GM19240 (cell line): ENCODE measurements around the gene EFNB2.

Experiments used
- DNase-seq: peaks from one replicate; pipeline ENCODE4 v3.0.0; 2011; ENCODE audit warnings: low spot score; ENCODE audit not compliant: insufficient read length

Gene EFNB2

GRCh38 chr13:106484537-106485193, 50.8 kb downstream of the EFNB2 start:
- DNase-seq, result no peak

DNA sequence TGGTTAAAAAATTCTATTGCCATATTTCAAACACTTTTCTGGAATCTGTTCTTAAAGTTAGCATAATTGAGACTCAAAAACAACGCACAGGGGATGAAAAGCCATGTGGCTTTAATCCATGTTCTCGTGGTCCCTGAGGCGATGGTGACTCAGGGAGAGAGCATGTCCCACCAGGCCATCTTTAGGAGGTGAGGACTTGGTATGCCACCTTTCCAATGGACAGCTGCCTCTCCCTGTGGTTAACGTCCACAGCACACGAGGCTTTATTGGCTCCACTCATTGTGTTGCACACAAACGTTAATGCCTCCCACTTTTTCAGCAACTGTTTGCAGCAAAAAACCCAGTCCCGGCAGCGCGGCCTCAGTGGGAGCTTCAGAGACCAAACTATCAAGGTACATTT, 51.4 kb downstream of the EFNB2 start:
- DNase-seq, result no peak

- no peak for DNase-seq
Measured at GRCh38 chr13:106481919-106482318, 53.5 kb downstream of the EFNB2 start.

GRCh38 chr13:106480351-106480910, 55.0 kb downstream of the EFNB2 start:
- no peak for DNase-seq

DNA sequence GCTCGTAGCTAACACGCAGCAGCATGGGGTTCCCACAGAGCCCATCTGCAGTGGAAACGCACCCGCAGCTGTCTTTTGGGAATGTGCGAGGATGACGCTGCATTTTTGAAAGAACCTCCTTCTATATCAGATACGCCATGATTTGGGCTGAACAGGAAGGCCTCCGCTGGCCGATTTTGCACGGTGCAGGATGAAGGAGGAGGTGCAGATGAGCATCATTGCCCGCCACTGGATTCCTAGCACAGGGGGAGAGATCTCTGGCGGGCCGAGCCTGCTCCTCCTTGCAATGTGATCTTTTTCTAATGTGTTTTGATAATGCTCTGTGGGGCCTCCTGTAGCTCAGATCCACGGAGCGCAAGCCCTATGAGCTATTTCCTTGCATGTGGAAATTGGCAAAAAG, 55.5 kb downstream of the EFNB2 start:
- DNase-seq, result no peak

GRCh38 chr13:106478116-106478515, 57.3 kb downstream of the EFNB2 start:
- DNase-seq, result no peak

DNA sequence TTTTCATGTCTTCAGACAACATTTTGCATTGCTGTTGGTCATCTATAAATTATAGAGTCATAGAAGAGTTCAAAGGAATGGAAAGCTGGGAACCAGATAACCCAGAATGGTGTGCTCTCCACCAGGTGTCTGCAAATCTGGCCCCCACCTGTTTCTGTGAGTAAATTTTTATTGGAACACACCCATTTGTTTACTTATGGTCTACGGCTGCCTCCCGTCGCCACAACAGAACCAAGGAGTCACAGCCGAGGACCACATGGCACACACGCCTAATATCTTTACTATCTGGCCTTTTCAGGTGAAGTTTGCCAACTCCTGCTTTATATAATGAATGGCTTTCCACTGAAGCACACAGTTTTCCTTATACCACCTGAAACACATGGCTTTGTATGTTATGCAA, 58.2 kb downstream of the EFNB2 start:
- DNase-seq, result no peak

DNA sequence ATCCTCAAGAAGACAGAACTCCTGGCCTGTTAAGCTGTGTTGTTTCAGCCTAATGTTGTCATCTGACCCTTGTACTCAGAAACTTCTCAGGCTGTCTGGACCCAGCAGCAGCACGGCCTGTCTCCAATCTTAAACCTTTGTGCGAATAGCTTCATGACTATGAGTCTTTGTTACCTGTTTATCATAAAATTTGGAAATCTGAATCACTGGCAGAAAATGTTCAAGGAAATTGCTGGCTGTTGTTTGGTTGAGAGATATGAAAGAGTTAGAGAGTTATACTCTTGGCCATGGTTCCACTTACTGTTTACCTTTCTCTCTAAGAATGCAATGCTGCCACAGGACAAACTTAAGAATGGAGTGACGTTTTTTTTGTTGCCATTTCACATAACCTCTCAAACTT, 59.6 kb downstream of the EFNB2 start:
- no peak for DNase-seq

- DNase-seq, result no peak
Measured at GRCh38 chr13:106474912-106475311, 60.5 kb downstream of the EFNB2 start.

DNA sequence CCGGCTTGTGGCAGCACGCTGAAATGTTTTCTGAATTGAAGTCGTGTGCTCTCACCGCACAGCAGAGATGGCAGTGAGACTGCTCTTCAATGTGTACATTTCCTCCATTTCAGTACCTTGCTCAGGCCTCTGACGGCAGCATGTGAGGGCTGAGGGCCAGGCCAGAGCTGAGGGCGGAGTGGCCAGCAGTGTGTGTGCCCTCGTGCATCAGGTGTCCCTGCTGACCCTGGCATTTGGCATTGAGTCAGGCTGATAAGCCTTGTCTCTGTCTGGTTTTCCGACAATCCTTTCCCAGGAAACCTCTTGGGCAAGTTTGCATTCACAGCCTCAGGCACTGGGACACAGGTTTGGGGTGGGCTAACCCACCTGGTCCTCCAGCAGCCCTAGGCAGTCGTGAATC, 62.3 kb downstream of the EFNB2 start:
- DNase-seq, result no peak

DNA sequence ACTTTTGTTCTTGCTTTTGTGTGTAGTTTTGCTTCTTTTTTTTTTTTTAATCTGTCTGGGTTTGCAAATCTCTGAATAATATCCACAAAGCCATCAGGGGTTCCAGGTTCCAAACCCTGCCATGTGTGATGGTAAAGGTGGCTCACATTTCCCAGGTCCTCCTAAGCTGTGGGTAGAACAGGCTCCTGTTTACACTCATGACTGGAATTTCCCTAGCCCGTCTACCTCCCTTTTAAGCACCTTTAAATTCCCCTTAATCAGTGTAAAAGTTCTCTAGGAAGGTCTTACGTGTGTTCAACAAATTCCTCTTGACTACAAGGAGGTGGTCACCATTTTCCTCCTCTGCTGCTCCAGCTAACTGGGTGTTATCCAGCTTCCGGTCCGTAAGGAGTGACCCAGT, 62.8 kb downstream of the EFNB2 start:
- no peak for DNase-seq

- no peak for DNase-seq
Measured at GRCh38 chr13:106471957-106472543, 63.4 kb downstream of the EFNB2 start.

- no peak for DNase-seq
Measured at GRCh38 chr13:106470576-106470975, 64.9 kb downstream of the EFNB2 start.

- DNase-seq, result no peak
Measured at GRCh38 chr13:106468744-106469590, 66.5 kb downstream of the EFNB2 start.

DNA sequence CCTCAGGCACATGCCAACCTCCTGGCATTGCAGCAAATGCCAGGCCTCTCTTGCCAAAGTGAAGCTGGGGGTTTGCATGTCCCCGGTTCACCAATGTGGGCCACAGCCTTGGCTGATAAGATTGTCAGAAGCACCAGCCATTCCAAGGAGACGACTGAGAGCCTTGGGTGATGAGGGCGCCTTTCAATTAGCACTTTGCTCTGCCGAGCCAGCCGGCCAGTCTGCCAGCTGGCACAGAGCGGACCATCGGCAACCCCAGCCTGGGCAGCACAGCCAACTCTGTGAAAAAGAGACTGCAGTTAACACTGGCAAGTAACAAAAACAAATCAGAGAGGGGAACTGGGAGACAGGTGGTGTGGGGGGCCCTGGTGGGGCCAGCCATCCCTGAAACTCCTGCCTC, 67.3 kb downstream of the EFNB2 start:
- DNase-seq, result no peak

- no peak for DNase-seq
Measured at GRCh38 chr13:106467427-106468122, 67.9 kb downstream of the EFNB2 start.

DNA sequence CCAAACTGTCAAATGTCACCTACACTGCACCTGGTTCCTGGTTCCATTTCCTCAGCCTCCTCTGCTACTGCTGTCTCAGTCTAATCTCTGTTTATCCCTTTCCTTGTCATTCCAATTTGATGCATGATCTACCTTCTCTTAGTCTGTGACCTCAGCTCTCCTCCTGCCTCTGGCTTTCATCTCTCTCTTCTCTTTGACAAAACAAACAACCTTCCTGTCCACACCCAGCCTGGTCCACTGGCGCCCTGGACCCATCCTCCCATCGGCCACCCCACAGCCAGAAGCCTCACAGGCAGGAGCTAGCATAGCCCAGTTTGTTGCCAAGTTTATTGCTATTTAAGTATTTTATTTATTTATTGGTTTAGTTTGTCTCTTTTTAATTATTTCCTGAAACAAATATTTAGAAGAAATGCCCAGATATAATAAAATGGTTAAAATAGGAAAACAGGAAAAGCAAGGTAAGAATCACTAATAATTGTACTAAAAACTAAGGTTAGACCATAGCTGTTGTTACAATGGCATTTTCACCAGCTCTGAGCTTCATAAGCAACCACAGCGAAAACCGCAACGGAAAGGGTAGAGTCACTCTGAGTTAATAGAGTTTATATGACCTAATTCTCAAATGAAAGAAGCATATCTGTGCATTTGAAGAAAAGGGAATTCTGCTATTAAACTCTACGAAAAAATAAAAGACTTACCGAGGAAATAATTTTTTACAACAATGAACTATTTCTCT, 68.6 kb downstream of the EFNB2 start:
- DNase-seq, result no peak

- DNase-seq, result no peak
Measured at GRCh38 chr13:106464076-106464475, 71.4 kb downstream of the EFNB2 start.

GRCh38 chr13:106462710-106463109, 72.8 kb downstream of the EFNB2 start:
- no peak for DNase-seq

- no peak for DNase-seq
Measured at GRCh38 chr13:106455777-106456176, 79.7 kb downstream of the EFNB2 start.

DNA sequence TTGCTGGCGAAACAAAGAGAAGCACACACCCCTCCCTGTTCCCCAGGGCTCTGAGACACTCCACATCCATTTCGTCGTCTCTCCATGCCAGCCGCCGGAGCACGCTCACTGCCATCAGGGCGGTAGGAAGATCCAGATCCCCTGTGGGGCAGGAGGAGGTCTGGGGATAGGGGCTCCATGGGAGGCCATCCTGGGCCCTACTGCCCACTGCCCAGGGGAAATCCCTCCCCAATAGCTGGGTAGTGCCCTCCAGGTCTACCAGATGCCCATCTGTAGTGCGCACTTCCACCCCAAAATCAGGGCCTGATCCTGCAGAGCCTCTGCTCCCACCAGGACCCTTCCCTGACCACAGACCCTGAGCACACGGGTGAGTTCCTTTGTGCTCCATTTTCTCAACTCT, 80.3 kb downstream of the EFNB2 start:
- no peak for DNase-seq
